Activated CD8-positive, alpha-beta memory T cell treated with anti-CD3 and anti-CD28 coated beads, Interleukin-2, amount 50 U/mL, for 48 hours (primary cell): ENCODE results near the gene KAZN.
"Not testable (repeated sequence)": the region's sequence is repeated elsewhere in the genome, so short reads cannot be mapped to it uniquely, and the experiment has no call there.

Experiments used
- DNase-seq: peaks from one replicate; pipeline ENCODE4 v3.0.0-alpha.2; 2020

The KAZN gene

DNA sequence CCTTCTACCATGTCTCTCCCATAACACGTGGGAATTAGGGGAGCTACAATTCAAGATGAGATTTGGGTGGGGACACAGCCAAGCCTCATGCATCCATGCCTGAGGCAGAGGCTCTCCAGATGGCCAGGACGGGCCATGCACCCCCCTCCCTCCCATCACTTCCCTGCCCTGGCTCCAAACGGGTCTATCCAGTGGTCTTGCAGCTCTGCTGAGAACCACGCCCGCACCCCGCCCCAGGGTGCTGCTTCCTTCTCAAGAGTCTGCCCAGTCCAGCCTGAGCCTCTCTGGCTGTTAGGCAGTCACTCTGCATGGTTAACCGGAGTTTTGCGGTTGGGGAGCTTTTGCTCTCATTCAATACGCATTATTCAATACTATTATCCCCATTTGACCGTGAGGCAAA lies 423.6 kb downstream of the KAZN start:
- DNase-seq: no peak

DNA sequence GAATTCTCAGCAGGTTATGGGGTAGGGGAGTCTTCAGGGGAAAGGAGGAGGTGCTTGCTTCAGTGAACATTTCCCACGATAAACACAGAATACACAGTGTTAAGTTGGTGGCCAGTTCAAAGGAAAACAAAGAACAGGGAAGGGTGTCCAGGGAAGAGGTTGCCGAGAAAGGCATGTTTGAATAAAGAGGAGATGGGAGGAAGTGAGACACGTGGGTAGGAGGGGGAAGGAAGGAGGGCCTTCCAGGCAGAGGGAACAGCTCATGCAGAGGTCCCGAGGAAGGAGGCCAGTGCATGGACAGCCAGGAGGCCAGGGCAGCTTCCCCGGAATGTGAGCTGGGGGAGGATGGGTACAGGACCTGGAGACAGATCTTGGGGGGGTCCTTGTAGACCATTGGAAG lies 424.7 kb downstream of the KAZN start:
- no peak for DNase-seq

DNA sequence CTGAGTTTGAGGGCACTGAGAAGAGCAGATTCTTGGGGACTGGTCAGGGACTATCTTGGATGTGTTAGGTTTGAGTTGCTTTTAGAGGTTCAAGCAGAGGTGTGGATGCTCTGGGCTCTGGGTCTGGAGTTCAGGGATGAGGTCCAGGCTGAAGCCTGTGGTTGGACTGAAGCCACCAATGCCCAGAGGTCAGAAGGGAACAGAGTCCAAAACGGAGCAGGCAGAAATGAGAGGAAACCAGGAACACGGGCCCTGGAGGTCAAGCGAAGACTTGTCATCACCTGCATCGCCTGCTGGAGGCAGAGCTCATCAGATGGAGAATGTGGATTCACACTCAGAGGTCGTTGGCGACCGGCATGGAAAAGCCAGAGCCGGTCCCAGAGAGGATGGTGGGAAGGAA lies 425.5 kb downstream of the KAZN start:
- DNase-seq: no peak

DNA sequence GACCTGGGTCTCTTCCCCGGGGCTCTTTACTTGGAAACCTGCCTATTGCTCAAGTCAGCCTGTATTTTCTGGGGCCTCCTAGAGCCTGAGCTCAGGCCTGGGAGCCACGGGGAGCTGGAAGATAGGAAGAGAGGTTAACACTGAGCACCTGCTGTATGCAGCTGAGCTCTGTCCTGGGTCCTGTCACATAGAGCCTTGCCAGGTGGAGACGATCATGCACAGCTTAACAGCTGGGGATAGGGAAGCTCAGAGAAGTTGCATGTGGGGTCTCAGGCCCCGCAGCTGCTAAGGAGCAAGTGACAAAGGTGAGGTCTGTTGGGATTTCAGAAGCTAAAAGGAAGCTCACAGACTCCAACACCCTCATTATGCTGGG lies 427.6 kb downstream of the KAZN start:
- no peak for DNase-seq

DNA sequence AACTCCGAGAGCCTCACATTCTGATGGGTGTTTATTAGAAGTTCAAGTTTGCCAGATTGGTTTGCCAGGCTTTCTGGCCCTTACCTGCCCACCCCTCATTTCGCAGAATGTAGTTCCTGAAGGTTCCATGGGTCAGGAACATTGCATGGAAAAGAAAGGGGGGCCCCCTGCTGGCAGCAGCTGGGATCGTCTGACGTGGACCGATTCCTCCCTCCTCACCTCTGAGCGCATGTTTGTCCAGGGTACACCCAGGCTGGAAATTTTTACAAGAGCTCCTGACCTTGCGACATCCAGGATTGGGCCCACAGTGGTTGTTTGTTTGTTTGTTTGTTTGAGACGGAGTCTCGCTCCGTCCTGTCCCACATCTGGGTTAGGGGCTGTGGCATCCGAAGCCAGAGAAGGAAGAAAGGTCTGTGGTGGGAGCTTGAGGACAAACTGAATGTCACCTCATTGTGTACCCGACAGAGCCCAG lies 429.1 kb downstream of the KAZN start:
- DNase-seq: peak; percentile 83

DNA sequence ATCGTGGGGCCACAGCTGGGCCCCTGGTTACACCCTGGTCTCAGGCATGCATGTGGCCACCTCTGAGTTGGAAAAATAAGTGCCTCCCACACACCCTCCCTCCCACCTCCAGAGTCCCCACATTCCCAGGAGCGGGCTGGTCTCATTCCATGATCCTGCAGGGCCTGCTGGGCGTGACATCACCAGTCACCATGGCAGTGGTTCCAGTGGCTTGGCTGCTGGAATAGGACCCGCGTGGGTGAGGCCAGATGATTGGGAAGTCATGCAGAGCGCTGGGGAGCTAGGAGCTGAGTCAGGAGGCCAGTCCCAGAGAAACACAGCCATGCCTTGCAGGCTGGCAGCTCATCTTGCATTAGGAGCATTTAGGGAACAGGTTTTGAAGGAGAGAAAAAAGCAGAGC lies 429.6 kb downstream of the KAZN start:
- DNase-seq: no peak

DNA sequence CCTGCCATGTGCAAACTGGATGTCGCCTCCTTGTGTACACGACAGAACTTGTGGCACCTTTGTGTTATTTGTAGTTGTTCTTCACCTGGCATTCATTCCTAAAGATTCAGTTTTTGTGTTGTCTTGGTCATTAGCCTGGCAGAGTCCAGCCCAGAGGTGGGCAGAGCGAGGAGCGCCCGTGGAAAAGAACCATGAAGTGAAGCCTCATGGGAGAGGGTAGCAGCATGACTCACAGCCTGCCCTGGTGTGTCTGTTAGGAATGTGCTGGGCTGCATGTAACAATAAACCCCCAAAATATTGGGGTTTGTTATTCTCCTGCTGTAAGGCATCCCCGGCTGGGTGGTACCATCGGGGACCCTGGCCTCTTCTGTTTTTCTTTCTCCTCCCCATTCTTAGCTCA lies 430.1 kb downstream of the KAZN start:
- DNase-seq: no peak

DNA sequence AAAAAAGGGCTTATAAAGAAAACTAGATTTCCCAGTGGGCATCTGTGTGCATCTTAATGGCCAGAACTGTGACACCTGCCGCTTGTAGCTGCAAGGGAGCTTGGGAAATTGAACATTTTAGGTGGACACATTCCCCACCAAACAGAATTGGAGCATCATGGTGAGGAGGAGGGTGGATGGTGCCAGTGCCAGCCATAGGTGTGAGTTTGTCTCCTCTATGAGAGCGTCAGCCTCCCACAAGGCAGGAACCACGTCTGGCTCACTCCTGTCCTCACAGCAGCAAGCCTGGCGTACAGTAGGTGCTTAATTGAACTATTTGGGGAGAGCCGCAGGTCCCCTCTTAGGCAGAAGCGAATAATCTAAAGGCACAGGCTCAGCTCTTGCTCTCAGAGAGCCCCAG lies 430.6 kb downstream of the KAZN start:
- DNase-seq: no peak

DNA sequence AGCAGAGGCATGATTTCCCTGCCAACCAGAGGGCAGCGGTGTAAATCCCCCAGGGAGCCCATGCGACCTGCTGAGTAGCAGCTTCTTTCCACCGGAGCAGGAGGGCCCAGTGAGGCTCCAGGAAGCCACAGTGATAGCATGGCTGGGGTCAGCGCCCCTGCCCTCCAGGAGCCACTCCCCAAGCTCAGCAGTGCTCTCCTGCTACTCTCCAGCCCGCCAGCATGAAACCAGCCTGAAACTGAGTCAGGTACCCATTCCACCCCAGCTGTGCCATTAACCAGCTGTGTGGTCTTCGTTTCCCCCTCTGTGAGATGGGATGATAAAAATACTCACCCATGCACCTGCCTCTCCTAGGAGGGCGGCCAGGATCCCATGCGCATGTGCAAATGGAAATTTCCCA lies 431.3 kb downstream of the KAZN start:
- DNase-seq: no peak

DNA sequence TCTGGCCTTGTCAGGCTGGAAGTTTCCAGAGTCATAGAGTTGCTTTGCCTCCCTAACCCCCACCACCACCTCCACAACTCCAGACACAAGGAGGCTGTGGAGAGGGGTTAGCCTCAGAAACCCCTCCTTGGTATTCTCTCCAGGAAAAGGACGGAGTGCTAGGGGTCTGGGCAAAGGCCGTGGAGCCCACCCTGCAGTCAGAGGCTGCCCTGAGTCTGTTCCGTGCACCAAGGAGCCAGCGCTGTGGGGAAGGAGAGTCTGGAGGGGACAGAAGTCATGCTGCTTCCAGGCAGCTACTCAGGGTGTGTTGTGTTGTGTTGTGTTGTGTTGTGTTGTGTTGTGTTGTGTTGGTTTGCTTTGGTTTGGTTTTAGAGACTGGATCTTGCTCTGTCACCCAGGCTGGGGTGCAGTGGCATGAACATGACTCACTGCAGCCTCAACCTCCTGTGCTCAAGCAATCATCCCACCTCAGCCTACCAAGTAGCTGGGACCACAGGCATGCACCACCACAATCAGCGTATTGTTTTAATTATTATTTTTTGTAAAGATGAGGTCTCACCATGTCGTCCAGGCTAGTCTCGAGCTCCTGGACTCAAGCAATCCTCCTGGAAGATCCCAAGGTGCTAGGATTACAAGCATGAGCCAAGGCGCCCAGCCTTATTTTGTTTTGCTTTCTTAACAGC lies 432.9 kb downstream of the KAZN start:
- no peak for DNase-seq

DNA sequence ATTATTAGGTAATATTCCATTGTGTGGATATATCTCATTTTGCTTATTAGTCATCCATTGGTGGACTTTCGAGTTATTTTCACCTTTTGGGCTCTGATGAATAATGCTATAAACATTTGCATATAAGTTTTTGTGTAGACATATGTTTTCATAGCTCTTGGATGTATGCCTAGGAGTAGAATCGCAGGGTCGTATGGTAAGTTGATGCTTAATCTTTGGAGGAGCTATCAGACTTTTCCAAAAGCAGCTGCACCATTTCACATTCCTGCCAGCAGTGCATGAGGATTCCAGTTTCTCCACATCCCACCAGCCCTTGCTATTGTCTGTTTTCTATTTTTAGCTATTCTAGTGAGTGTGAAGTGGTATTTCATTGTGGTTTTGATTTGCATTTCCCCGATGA lies 434.8 kb downstream of the KAZN start:
- DNase-seq: no peak

DNA sequence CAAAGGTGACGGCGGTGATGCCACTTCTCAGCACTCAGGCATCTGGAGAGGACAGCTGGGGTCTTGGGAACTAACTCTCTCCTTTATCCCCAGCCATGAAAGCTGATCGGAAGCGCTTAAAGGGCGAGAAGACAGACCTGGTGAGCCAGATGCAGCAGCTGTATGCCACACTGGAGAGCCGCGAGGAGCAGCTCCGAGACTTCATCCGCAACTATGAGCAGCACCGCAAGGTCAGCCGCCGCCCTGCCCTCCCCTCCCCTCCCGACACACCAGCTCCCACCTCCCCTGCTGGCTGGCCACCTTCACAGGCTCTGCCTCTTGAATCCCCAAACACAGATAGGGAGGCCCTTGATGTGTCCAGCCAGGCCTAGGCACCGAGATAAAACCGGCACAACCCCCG lies 436.2 kb downstream of the KAZN start:
- DNase-seq: no peak

DNA sequence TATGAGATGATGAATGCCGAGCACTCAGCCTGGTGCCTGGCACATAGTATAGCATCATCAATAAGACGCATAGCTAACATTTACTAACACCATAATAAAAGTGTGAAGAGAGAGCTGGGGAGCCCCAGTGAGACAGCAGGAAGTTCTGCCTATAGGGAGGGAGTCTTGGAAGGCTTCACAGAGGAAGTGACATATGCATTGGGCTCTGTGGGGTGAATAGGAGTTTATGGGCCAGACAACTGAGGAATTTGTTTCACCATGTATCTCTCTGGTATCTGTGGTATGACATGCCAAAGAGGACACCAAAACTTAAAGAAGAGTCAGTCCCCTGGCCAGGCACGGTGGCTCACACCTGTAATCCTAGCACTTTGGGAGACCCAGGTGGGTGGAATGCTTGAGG lies 436.8 kb downstream of the KAZN start:
- no peak for DNase-seq

DNA sequence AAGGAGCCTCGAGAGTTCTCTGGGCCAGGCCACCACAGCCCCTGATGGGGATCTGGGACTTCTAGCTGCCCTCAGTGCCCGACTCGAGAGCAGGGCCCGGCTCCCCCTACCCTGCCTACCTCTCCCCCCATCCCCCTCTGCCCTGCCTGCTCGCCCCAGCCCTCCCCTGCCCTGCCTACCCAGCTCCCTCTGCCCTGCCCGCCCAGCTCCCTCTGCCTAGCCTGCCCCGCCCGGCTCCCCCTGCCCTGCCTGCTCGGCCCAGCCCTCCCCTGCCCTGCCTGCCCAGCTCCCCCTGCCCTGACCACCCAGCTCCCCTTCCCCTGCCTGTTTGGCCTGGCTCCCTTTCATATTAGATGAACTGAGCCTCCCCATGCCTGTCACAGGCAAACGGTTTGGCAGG lies 437.6 kb downstream of the KAZN start:
- no peak for DNase-seq

DNA sequence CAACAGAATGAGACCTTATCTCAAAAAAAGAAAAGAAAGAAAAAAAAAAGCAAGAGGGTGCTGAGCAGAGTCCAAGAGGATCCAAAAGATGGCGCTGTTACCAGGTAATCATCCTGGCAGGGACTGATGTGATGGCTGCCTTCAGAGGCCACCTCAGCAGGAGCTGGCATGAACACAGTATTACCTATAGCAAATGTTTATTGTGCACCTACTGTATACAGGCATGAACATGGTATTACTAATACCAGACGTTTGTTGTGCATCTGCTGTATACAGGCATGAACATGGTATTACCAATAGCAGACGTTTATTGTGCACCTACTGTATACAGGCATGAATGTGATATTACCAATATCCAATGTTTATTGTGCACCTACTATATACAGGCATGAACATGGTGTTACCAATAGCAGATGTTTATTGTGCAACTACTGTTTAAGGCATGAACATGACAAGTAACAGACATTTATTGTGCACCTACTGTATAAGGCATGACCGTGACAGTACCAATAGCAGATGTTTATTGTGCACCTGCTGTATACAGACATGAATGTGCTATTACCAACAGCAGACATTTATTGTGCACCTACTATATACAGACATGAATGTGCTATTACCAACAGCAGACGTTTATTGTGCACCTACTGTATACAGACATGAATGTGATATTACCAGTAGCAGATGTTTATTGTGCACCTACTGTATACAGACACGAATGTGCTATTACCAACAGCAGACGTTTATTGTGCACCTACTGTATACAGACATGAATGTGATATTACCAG lies 439.9 kb downstream of the KAZN start:
- no peak for DNase-seq

DNA sequence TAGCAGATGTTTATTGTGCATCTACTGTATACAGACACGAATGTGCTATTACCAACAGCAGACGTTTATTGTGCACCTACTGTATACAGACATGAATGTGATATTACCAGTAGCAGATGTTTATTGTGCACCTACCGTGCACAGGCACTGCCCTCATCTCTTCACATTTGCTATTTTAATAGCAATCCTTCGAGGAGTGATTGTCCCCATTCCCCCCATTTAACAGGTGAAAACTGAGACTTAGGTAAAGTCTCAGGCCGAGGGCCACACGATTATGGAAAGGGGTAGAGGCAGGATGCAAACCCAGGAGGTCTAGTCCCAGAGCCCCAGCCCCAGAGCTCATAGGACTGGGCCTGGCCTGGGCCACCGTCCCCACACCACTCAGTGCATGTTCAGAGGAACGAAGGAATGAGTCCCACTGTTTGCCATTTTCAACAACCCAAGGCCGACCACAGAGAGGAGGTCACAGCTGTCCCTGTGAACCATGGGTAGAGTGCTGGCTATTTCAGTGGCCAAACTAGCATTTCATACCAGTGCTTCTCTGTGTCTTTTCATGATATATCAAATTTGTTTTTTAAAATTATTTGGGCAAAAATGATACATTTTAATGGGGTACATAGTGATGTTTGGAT lies 440.6 kb downstream of the KAZN start:
- no peak for DNase-seq

DNA sequence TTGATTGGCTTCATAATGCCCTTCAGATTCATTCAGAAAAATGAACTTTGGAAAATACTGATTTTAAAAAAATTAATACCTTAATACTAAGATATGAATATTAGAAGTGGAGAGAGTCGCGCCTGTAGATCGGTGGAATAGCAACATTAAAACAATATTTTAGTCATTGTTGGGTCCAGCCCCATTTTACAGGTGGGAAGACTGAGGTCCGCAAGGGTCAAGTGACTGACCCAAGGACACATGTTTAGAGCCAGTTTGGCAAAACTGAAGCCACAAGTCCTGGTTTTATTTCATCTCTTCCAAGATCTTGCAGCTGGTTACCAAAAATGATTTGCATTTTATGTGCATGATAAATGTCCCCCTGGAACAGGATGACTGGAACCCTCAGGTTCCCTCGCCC lies 441.4 kb downstream of the KAZN start:
- no peak for DNase-seq

DNA sequence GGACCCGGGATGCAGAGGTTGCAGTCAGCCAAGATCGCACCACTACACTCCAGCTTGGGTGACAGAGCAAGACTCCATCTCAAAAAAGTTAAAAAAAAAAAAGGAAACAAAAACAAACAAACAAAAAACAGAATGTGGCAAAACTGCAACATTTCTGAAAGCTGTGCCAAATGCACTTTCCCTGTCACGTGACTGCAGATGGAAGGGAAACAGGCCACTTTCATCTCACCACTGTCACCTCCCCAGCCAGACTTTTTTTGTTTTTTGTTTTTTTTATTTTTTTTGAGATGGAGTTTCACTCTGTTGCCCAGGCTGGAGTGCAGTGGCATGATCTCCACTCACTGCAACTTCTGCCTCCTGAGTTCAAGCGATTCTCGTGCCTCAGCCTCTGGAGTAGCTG lies 442.2 kb downstream of the KAZN start:
- not testable (repeated sequence) for DNase-seq

DNA sequence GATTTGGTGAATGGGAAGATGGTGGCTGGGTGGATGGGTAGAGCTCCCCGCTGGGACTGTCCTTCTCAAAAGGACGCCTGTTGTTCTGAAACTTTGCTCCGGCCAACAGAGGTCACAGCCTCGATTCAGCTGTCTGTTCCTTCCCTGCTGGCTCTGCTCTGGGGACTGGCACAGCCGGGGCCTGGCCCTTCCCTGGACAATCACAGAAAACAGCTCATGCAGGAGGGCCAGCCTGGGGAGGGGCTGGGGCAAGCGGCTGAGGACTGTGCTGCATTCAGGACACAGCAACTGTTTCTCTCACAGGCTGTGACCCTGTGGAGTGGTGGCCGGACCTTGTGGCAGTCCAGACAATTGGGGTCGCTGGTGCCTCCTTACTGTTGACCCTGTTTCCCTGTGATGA lies 444.4 kb downstream of the KAZN start:
- DNase-seq: no peak

DNA sequence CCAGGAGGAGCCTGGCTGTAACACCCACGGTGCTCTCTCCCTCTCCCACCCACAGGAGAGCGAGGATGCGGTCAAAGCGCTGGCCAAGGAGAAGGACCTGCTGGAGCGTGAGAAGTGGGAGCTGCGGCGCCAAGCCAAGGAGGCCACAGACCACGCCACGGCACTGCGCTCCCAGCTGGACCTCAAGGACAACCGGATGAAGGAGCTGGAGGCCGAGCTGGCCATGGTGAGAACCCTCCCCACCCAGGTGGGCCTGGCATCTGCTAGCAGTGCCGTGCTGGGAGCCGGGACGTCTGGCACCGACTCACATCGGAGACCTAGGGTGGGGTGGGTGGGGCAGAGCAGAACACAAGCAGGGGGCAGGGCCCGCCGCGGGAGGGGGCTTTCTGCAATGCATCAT lies 445.4 kb downstream of the KAZN start:
- no peak for DNase-seq

DNA sequence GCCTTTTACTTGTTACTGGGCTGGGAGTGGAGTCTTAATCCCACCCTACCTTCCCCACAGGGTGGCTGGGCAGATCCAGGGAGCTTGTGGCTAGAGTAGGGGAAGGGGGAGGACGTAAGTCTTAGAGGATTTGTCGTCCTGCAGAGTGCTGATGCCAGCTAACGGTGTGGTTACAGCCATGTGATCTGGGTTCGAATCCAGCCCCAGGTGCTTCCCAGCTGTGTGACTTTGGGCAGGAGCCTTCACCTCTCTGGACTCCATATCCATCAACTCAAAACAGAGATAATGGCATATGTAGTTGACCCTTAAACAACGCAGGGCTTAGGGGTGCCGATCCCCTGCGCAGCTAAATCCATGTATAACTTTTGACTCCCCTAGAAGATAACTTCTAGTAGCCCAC lies 446.6 kb downstream of the KAZN start:
- no peak for DNase-seq

DNA sequence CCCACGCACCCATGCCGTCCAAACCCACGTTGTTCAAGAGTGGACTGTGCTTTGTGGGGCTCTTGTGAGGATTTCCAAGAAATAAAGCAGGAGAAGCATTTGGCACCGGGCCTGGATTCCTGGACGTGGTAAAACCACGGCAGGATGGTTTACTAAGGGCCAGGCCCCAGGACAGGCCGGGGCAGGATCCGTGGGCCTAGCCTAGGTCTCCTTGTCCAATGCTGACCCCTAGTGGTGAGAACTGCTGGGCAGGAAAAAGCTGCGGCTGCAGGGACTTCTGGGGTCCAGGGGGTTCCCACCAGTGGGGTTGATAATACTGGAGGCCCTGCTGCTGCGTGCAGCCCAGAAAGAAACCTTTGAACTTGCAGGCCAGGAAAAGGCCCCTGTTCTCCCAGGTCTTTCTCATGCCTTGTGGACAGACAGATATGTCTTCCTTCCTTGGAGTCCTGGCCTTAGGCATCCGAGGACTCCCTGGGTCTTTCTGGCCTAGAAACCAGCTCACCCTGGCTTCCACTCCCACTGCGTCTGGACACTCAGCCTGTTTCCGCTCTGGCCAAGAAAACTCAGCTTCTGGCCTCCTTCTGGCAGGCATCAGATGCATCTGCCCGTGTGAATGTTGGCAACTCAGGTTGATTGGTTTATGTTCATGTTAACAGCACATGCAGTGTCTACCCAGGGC lies 448.1 kb downstream of the KAZN start:
- DNase-seq: peak; percentile 83

DNA sequence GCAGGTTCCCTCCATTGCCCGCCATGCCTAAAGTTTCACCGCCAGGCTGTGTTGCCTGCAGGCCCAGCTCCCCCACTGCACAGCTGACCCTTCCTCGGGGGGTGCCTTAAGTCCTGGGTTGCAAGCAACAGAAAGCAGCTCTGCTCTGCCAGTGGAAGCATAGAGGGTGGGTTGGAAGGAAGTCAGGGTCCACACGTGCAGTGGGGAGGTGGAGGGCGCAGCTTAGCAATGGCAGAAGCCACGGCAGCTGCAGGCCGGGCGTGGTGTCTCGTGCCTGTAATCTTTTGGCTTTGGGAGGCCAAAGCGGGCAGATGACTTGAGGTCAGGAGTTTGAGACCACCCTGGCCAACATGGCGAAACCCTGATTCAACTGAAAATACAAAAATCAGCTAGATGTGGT lies 448.8 kb downstream of the KAZN start:
- DNase-seq: no peak
